Epithelial cell of esophagus (primary cell): ENCODE data around the gene BUD13.
A peak's percentile ranks its signal among the peaks of the same experiment; 100 is the strongest.

Experiments
- DNase-seq: peaks from one replicate; pipeline ENCODE4 v3.0.0; 2010; ENCODE audit warnings: low read depth
- H3K4me3 ChIP-seq: 2 replicates; pipeline ENCODE4 v1.5.1; 2011; ENCODE audit warnings: mild to moderate bottlenecking, low read length, control low read depth
- TF ChIP-seq, protein P1 (sequence below): IDR thresholded peaks from 2 replicates; pipeline ENCODE4 v1.5.1; 2011; ENCODE audit warnings: low read depth, mild to moderate bottlenecking, low read length, control low read depth, inconsistent platforms; ENCODE audit not compliant: insufficient read depth; ENCODE audit errors: missing control alignments

BUD13 gene

GRCh38 chr11:116787786-116788486, 15.1 kb upstream of the BUD13 start, which contains the start of gene ZPR1:
TSS of gene ZPR1 (minus strand) at chr11:116788023. CDS start at chr11:116787990, 33 bp downstream.
- TF ChIP-seq, protein P1, sequence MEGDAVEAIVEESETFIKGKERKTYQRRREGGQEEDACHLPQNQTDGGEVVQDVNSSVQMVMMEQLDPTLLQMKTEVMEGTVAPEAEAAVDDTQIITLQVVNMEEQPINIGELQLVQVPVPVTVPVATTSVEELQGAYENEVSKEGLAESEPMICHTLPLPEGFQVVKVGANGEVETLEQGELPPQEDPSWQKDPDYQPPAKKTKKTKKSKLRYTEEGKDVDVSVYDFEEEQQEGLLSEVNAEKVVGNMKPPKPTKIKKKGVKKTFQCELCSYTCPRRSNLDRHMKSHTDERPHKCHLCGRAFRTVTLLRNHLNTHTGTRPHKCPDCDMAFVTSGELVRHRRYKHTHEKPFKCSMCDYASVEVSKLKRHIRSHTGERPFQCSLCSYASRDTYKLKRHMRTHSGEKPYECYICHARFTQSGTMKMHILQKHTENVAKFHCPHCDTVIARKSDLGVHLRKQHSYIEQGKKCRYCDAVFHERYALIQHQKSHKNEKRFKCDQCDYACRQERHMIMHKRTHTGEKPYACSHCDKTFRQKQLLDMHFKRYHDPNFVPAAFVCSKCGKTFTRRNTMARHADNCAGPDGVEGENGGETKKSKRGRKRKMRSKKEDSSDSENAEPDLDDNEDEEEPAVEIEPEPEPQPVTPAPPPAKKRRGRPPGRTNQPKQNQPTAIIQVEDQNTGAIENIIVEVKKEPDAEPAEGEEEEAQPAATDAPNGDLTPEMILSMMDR = no peak
- peak within 1 kb of the TSS; percentile 89 for H3K4me3 ChIP-seq
- DNase-seq = peak; percentile 72

- DNase-seq = no peak
- peak overlapping the region; percentile 89 for H3K4me3 ChIP-seq
- TF ChIP-seq, protein P1 = no peak
These were observed 14.6 kb upstream of the BUD13 start for GRCh38 chr11:116787436-116787785.

GRCh38 chr11:116786966-116787365, 14.2 kb upstream of the BUD13 start:
- peak overlapping the region; percentile 89 for H3K4me3 ChIP-seq
- TF ChIP-seq, protein P1 = no peak
- DNase-seq = no peak

- TF ChIP-seq, protein P1 = no peak
- no peak overlapping the region for H3K4me3 ChIP-seq
- DNase-seq = no peak
These were observed 13.5 kb upstream of the BUD13 start for GRCh38 chr11:116786326-116786725.

GRCh38 chr11:116782728-116783127, 9.9 kb upstream of the BUD13 start:
- peak; percentile 67 for DNase-seq
- TF ChIP-seq, protein P1 = no peak
- H3K4me3 ChIP-seq = no peak overlapping the region

DNA sequence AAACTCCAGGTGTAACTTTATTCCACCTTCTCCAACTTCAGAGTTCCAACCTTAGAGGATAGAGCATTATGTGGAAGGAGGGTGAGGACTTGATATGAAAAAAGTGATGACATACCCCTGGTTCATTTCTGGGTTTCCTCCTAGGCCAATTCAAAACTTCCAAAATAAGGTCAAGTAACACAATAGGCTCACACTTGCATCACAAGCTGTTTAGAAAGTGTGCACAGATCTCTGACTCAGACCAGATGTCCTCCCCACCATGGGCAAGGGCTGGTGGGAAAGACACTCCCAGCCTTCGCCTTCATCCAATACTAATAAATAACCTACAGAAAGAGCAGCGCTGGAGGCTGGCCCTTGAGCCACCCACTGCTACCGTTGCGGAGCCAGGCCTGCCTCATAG, 5.8 kb upstream of the BUD13 start:
- DNase-seq = no peak
- no peak overlapping the region for H3K4me3 ChIP-seq
- TF ChIP-seq, protein P1 = no peak

DNA sequence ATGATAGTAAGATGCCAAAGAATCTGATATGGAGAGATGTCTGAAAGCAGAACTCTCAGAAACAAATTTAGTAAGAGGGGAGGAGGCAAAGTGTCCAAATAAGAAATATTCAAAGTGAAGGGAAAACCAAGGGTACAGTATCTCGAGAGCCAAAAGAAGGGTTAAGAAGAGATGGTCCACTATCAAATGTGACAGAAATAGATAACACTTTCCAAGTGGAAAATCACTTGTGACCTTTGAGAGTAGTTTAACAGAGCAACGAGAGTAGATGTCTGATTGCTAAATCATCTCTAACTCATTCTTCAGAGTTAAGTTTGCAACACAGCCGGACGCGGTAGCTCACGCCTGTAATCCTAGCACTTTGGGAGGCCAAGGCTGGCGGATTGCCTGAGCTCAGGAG, 4.3 kb upstream of the BUD13 start:
- TF ChIP-seq, protein P1 = no peak
- DNase-seq = no peak

More for the DNA sequence above, 4.3 kb upstream of the BUD13 start:
- no peak overlapping the region for H3K4me3 ChIP-seq
